Muscle layer of colon (tissue), 2 donors: ENCODE measurements around the gene TNNT1.

ENCODE experiments used
- H3K27ac ChIP-seq: one replicate; pipeline ENCODE4 v1.7.0; 2013; ENCODE audit warnings: low read depth, mild to moderate bottlenecking, low read length, moderate library complexity
- H3K27me3 ChIP-seq, 2 donors: one replicate each; pipeline ENCODE4 v1.7.0; 2013; ENCODE audit warnings: low read length in 2 of 2, mild to moderate bottlenecking in 2 of 2; ENCODE audit not compliant: insufficient read depth in 2 of 2, control insufficient read depth in 1 of 2
- H3K36me3 ChIP-seq: one replicate; pipeline ENCODE4 v1.7.0; 2013; ENCODE audit warnings: mild to moderate bottlenecking, low read length; ENCODE audit not compliant: insufficient read depth
- H3K4me1 ChIP-seq: one replicate; pipeline ENCODE4 v1.7.0; 2013; ENCODE audit warnings: mild to moderate bottlenecking, low read length; ENCODE audit not compliant: insufficient read depth
- H3K4me3 ChIP-seq, 2 donors: one replicate each; pipeline ENCODE4 v1.7.0; 2013; ENCODE audit warnings: low read length in 2 of 2, low read depth in 1 of 2, mild to moderate bottlenecking in 1 of 2, moderate library complexity in 1 of 2
- H3K9ac ChIP-seq: one replicate; pipeline ENCODE4 v1.7.0; 2013; ENCODE audit warnings: low read length
- H3K9me3 ChIP-seq: one replicate; pipeline ENCODE4 v1.7.0; 2013; ENCODE audit warnings: mild to moderate bottlenecking, low read length
- donor health status: abdominal sarcoma.
- donor health status: Adenocarcinoma of cecum.

The TNNT1 gene

GRCh38 chr19:55166530-55167268, 17.7 kb upstream of the TNNT1 start, which contains the start of gene DNAAF3:
DNAAF3 (minus strand) TSS chr19:55166613; CDS start chr19:55166413, 200 bp downstream.
- Histone ChIP-seq H3K36me3 (no peaks in the 10 kb centered on the region), H3K27me3 (peaks cover 43 to 66% of the 10 kb centered on the region in 2 donors), H3K9me3 (no peaks in the 10 kb centered on the region), H3K9ac (no peak within 1 kb of the TSS), H3K27ac (no peak within 1 kb of the TSS), H3K4me3 (peak within 1 kb of the TSS in 1 of 2 donors; percentile 7), H3K4me1 (peaks cover 10% of the 10 kb centered on the region)

GRCh38 chr19:55165952-55166529, 17.0 kb upstream of the TNNT1 start:
- no peak overlapping the region for H3K9ac ChIP-seq
- H3K9me3 ChIP-seq = no peaks in the 10 kb centered on the region
- H3K27me3 ChIP-seq = peaks cover 46 to 68% of the 10 kb centered on the region in 2 donors
- peak overlapping the region in 1 of 2 donors; percentile 7 for H3K4me3 ChIP-seq
- H3K36me3 ChIP-seq = no peaks in the 10 kb centered on the region
- peaks cover 10% of the 10 kb centered on the region for H3K4me1 ChIP-seq
- H3K27ac ChIP-seq = no peak overlapping the region

- H3K27me3 ChIP-seq = peaks cover 38 to 75% of the 10 kb centered on the region in 2 donors
- no peak overlapping the region for H3K9ac ChIP-seq
- no peaks in the 10 kb centered on the region for H3K36me3 ChIP-seq
- H3K4me3 ChIP-seq = no peak overlapping the region
- H3K27ac ChIP-seq = no peak overlapping the region
- H3K4me1 ChIP-seq = peaks cover 6% of the 10 kb centered on the region
- no peaks in the 10 kb centered on the region for H3K9me3 ChIP-seq
Observed at GRCh38 chr19:55161571-55162322, 12.7 kb upstream of the TNNT1 start.

- Histone ChIP-seq H3K4me1 (no peaks in the 10 kb centered on the region), H3K9ac (no peak overlapping the region), H3K27ac (no peak overlapping the region), H3K36me3 (no peaks in the 10 kb centered on the region), H3K27me3 (peaks cover 38 to 75% of the 10 kb centered on the region in 2 donors), H3K9me3 (no peaks in the 10 kb centered on the region), H3K4me3 (no peak overlapping the region)
Observed at GRCh38 chr19:55160986-55161365, 12.0 kb upstream of the TNNT1 start.

GRCh38 chr19:55160128-55160985, 11.4 kb upstream of the TNNT1 start:
- Histone ChIP-seq H3K4me3 (no peak overlapping the region), H3K36me3 (no peaks in the 10 kb centered on the region), H3K4me1 (no peaks in the 10 kb centered on the region), H3K9me3 (no peaks in the 10 kb centered on the region), H3K27ac (no peak overlapping the region), H3K9ac (no peak overlapping the region), H3K27me3 (peaks cover 32 to 73% of the 10 kb centered on the region in 2 donors)

GRCh38 chr19:55158848-55159749, 10.1 kb upstream of the TNNT1 start:
- no peaks in the 10 kb centered on the region for H3K36me3 ChIP-seq
- no peak overlapping the region for H3K9ac ChIP-seq
- peaks cover 38 to 77% of the 10 kb centered on the region in 2 donors for H3K27me3 ChIP-seq
- H3K9me3 ChIP-seq = no peaks in the 10 kb centered on the region
- H3K4me1 ChIP-seq = no peaks in the 10 kb centered on the region
- no peak overlapping the region for H3K27ac ChIP-seq
- no peak overlapping the region for H3K4me3 ChIP-seq

GRCh38 chr19:55158423-55158822, 9.4 kb upstream of the TNNT1 start:
- Histone ChIP-seq H3K9me3 (no peaks in the 10 kb centered on the region), H3K4me1 (no peaks in the 10 kb centered on the region), H3K27me3 (peaks cover 38 to 82% of the 10 kb centered on the region in 2 donors), H3K36me3 (no peaks in the 10 kb centered on the region), H3K4me3 (no peak overlapping the region), H3K9ac (no peak overlapping the region), H3K27ac (no peak overlapping the region)

- Histone ChIP-seq H3K36me3 (no peaks in the 10 kb centered on the region), H3K4me1 (no peaks in the 10 kb centered on the region), H3K27me3 (peaks cover 35 to 80% of the 10 kb centered on the region in 2 donors), H3K27ac (no peak within 1 kb of the TSS), H3K4me3 (no peak within 1 kb of the TSS), H3K9me3 (no peaks in the 10 kb centered on the region), H3K9ac (no peak within 1 kb of the TSS)
Observed at GRCh38 chr19:55157064-55157908, 8.3 kb upstream of the TNNT1 start, which contains the start of gene TNNI3. TNNI3 (minus strand) TSS chr19:55157732; CDS start chr19:55157589, 143 bp downstream.

GRCh38 chr19:55156202-55157063, 7.4 kb upstream of the TNNT1 start:
- no peaks in the 10 kb centered on the region for H3K36me3 ChIP-seq
- H3K27me3 ChIP-seq = peaks cover 26 to 72% of the 10 kb centered on the region in 2 donors
- H3K27ac ChIP-seq = no peak overlapping the region
- no peaks in the 10 kb centered on the region for H3K4me1 ChIP-seq
- H3K4me3 ChIP-seq = no peak overlapping the region
- H3K9me3 ChIP-seq = no peaks in the 10 kb centered on the region
- no peak overlapping the region for H3K9ac ChIP-seq
